Type B pancreatic cell (in vitro differentiated cells): ENCODE results near the gene HUS1. TPM values are rescaled to one million over a fixed set of nuclear protein-coding genes. Genes with fewer than 3 reads are reported as not detected.
A peak's percentile ranks its signal among the peaks of the same experiment; 100 is the strongest.

Source experiments
- DNase-seq: peaks from one replicate; pipeline ENCODE4 v3.0.0; 2021; ENCODE audit warnings: mixed read lengths; ENCODE audit not compliant: unreplicated experiment; ENCODE audit errors: extremely low spot score
- H3K27ac Mint-ChIP-seq: 2 replicates; pipeline ENCODE4 v1.8.0; 2021; ENCODE audit warnings: mild to moderate bottlenecking, mixed read lengths
- H3K27me3 Mint-ChIP-seq: 2 replicates; pipeline ENCODE4 v1.8.0; 2021; ENCODE audit warnings: mixed read lengths
- H3K36me3 Mint-ChIP-seq: 2 replicates; pipeline ENCODE4 v1.8.0; 2021; ENCODE audit warnings: mixed read lengths
- H3K4me1 Mint-ChIP-seq: one replicate; pipeline ENCODE4 v1.8.0; 2021; ENCODE audit warnings: mixed read lengths; ENCODE audit not compliant: unreplicated experiment
- H3K4me3 Mint-ChIP-seq: 2 replicates; pipeline ENCODE4 v1.8.0; 2021; ENCODE audit warnings: mild to moderate bottlenecking, mixed read lengths
- H3K9me3 Mint-ChIP-seq: 2 replicates; pipeline ENCODE4 v1.8.0; 2021; ENCODE audit warnings: mixed read lengths
- total RNA-seq: library from RNA; stranded (reverse); gene quantifications from 2 replicates; pipeline ENCODE4 v1.2.1, GENCODE V29; 2021; ENCODE audit warnings: low replicate concordance
- TF ChIP-seq, protein P1 (sequence below): fragments of 200-600 bp; sonication (generic); conservative IDR thresholded peaks from 2 replicates; pipeline ENCODE4 v1.5.0; 2021; ENCODE audit warnings: antibody characterized with exemption, mild to moderate bottlenecking

Gene HUS1
- total RNA-seq, 1 donor from 2014 or later: 34.5 TPM

GRCh38 chr7:47954231-47954911, 25.0 kb downstream of the HUS1 start:
- Mint-ChIP-seq H3K27me3 (no peaks in the 10 kb centered on the region), H3K36me3 (peaks cover 34% of the 10 kb centered on the region), H3K4me1 (peaks cover 8% of the 10 kb centered on the region), H3K4me3 (no peak overlapping the region), H3K27ac (no peak overlapping the region), H3K9me3 (no peaks in the 10 kb centered on the region)
- TF ChIP-seq, protein P1, sequence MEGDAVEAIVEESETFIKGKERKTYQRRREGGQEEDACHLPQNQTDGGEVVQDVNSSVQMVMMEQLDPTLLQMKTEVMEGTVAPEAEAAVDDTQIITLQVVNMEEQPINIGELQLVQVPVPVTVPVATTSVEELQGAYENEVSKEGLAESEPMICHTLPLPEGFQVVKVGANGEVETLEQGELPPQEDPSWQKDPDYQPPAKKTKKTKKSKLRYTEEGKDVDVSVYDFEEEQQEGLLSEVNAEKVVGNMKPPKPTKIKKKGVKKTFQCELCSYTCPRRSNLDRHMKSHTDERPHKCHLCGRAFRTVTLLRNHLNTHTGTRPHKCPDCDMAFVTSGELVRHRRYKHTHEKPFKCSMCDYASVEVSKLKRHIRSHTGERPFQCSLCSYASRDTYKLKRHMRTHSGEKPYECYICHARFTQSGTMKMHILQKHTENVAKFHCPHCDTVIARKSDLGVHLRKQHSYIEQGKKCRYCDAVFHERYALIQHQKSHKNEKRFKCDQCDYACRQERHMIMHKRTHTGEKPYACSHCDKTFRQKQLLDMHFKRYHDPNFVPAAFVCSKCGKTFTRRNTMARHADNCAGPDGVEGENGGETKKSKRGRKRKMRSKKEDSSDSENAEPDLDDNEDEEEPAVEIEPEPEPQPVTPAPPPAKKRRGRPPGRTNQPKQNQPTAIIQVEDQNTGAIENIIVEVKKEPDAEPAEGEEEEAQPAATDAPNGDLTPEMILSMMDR: no peak
- DNase-seq: no peak

- no peaks in the 10 kb centered on the region for H3K9me3 Mint-ChIP-seq
- DNase-seq: no peak
- peaks cover 8% of the 10 kb centered on the region for H3K4me1 Mint-ChIP-seq
- no peaks in the 10 kb centered on the region for H3K27me3 Mint-ChIP-seq
- no peak overlapping the region for H3K27ac Mint-ChIP-seq
- H3K36me3 Mint-ChIP-seq: peaks cover 34% of the 10 kb centered on the region
- no peak overlapping the region for H3K4me3 Mint-ChIP-seq
- TF ChIP-seq, protein P1: no peak
Observed at GRCh38 chr7:47953822-47954221, 25.6 kb downstream of the HUS1 start.

GRCh38 chr7:47952224-47952623, 27.2 kb downstream of the HUS1 start:
- TF ChIP-seq, protein P1: no peak

GRCh38 chr7:47951374-47951773, 28.0 kb downstream of the HUS1 start:
- Mint-ChIP-seq H3K27me3 (no peaks in the 10 kb centered on the region), H3K4me3 (no peak overlapping the region), H3K27ac (peak overlapping the region; percentile 89), H3K36me3 (peaks cover 17% of the 10 kb centered on the region), H3K4me1 (peaks cover 16% of the 10 kb centered on the region), H3K9me3 (no peaks in the 10 kb centered on the region)
- TF ChIP-seq, protein P1: no peak
- no peak for DNase-seq

More at GRCh38 chr7:47952224-47952623, 27.2 kb downstream of the HUS1 start:
- no peaks in the 10 kb centered on the region for H3K27me3 Mint-ChIP-seq
- peak; percentile 10 for DNase-seq
- H3K27ac Mint-ChIP-seq: peak overlapping the region; percentile 89
- H3K9me3 Mint-ChIP-seq: no peaks in the 10 kb centered on the region
- no peak overlapping the region for H3K4me3 Mint-ChIP-seq
- peaks cover 8% of the 10 kb centered on the region for H3K4me1 Mint-ChIP-seq
- H3K36me3 Mint-ChIP-seq: peaks cover 25% of the 10 kb centered on the region

DNA sequence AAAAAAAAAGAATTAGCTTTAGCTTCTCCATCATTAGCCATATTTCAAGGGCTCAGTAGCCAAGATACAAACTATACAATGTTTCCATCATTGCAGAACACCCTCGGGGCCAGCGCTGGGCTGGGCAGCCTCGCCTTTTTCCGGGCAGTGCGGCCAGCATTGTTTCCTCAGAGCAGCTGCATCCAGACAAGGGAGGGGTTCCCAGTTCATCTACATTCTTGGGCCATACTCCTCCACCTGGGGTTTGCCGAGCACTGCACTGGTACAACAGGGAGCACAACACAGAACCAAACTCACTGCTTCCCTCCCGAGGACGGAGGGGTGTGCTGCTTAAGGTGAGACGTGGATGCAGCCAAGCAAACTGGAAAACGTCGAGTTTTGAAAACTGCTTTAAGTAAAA, 28.7 kb downstream of the HUS1 start:
- peak; percentile 68 for DNase-seq
- Mint-ChIP-seq H3K4me3 (peak overlapping the region; percentile 16), H3K9me3 (no peaks in the 10 kb centered on the region), H3K4me1 (peaks cover 22% of the 10 kb centered on the region), H3K27me3 (no peaks in the 10 kb centered on the region), H3K36me3 (peaks cover 16% of the 10 kb centered on the region), H3K27ac (peak overlapping the region; percentile 89)
- TF ChIP-seq, protein P1: no peak
